CD14-positive monocyte (primary cell): Measurements from ENCODE around the gene MISFA. TPM values are rescaled to one million over a fixed set of nuclear protein-coding genes. Genes with fewer than 3 reads are reported as not detected.

ENCODE experiments used
- DNase-seq, 3 donors: peaks; one replicate each; pipeline ENCODE4 v3.0.0-alpha.2; 2011 to 2022
- H2AFZ ChIP-seq: 2 replicates; pipeline ENCODE4 v1.6.0; 2012; ENCODE audit warnings: mild to moderate bottlenecking, low read depth, low read length, inconsistent platforms; ENCODE audit not compliant: insufficient read depth, poor library complexity, severe bottlenecking
- H3K27ac ChIP-seq, 2 donors: 1 replicate in 1 of 2; 2 replicates in 1 of 2; pipeline ENCODE4 v1.5.1; 2012 to 2013; ENCODE audit warnings: low read length in 2 of 2, control low read depth in 1 of 2, inconsistent platforms in 1 of 2, low read depth in 1 of 2, mild to moderate bottlenecking in 1 of 2
- H3K27me3 ChIP-seq, 2 donors: one replicate each; pipeline versions ENCODE4 v1.6.0 to v1.6.1; 2011 to 2013; ENCODE audit warnings: low read length in 2 of 2; ENCODE audit not compliant: control insufficient read depth in 2 of 2, insufficient read depth in 2 of 2
- H3K36me3 ChIP-seq, 2 donors: replicated peaks in 1 of 2; 1 replicate in 1 of 2; 2 replicates in 1 of 2; pipeline versions ENCODE4 v1.5.1 to v1.6.1; 2012 to 2013; ENCODE audit warnings: low read length in 2 of 2, control low read depth in 1 of 2, inconsistent platforms in 1 of 2, mild to moderate bottlenecking in 1 of 2; ENCODE audit not compliant: insufficient read depth in 2 of 2, control insufficient read depth in 1 of 2
- H3K4me1 ChIP-seq, 2 donors: 1 replicate in 1 of 2; 2 replicates in 1 of 2; pipeline versions ENCODE4 v1.5.1 to v1.6.1; 2012 to 2013; ENCODE audit warnings: low read length in 2 of 2, control low read depth in 1 of 2, inconsistent platforms in 1 of 2, mild to moderate bottlenecking in 1 of 2, moderate library complexity in 1 of 2; ENCODE audit not compliant: insufficient read depth in 2 of 2, control insufficient read depth in 1 of 2
- H3K4me2 ChIP-seq: replicated peaks from 2 replicates; pipeline ENCODE3; 2012; ENCODE audit warnings: low read length, moderate library complexity, mild to moderate bottlenecking; ENCODE audit not compliant: poor library complexity, severe bottlenecking; ENCODE audit errors: extremely low read depth
- H3K4me3 ChIP-seq, 3 experiments: fragments of 200-600 bp in 1 of 3; sonication (generic) in 1 of 3; replicated peaks in 1 of 3; 1 replicate in 2 of 3; 2 replicates in 1 of 3; pipeline ENCODE4 v1.5.1; 2011 to 2013; ENCODE audit warnings: low read length in 3 of 3, mild to moderate bottlenecking in 3 of 3, control low read depth in 2 of 3, low read depth in 2 of 3, inconsistent platforms in 1 of 3, moderate library complexity in 1 of 3
- H3K79me2 ChIP-seq: 2 replicates; pipeline ENCODE4 v1.6.0; 2012; ENCODE audit warnings: mild to moderate bottlenecking, control low read depth, inconsistent platforms, low read length, moderate library complexity; ENCODE audit not compliant: insufficient read depth
- H3K9ac ChIP-seq: 2 replicates; pipeline ENCODE4 v1.6.0; 2017; ENCODE audit warnings: low read length, mild to moderate bottlenecking; ENCODE audit not compliant: insufficient read depth, poor library complexity, severe bottlenecking
- H3K9me3 ChIP-seq, 2 donors: replicated peaks in 1 of 2; 1 replicate in 1 of 2; 2 replicates in 1 of 2; pipeline versions ENCODE4 v1.5.1 to v1.6.1; 2012 to 2013; ENCODE audit warnings: low read length in 2 of 2, control low read depth in 1 of 2; ENCODE audit not compliant: control insufficient read depth in 1 of 2, insufficient read depth in 1 of 2
- H4K20me1 ChIP-seq: 2 replicates; pipeline ENCODE4 v1.6.0; 2012; ENCODE audit warnings: mild to moderate bottlenecking, low read length, control low read depth, moderate library complexity; ENCODE audit not compliant: insufficient read depth
- H3K27ac Mint-ChIP-seq, 7 donors: one replicate each; pipeline ENCODE4 v1.8.0; 2020; ENCODE audit warnings: mild to moderate bottlenecking in 7 of 7, mixed read lengths in 7 of 7, moderate library complexity in 6 of 7, inconsistent platforms in 2 of 7
- H3K27me3 Mint-ChIP-seq, 3 donors: one replicate each; pipeline ENCODE4 v1.8.0; 2021 to 2022; ENCODE audit warnings: low read depth in 3 of 3, mild to moderate bottlenecking in 3 of 3, mixed read lengths in 3 of 3, moderate library complexity in 3 of 3, inconsistent platforms in 1 of 3
- H3K36me3 Mint-ChIP-seq, 2 donors: one replicate each; pipeline ENCODE4 v1.8.0; 2020; ENCODE audit warnings: mixed read lengths in 2 of 2, inconsistent platforms in 1 of 2, mild to moderate bottlenecking in 1 of 2
- H3K4me1 Mint-ChIP-seq: one replicate; pipeline ENCODE4 v1.8.0; 2020; ENCODE audit warnings: mild to moderate bottlenecking, mixed read lengths
- H3K4me3 Mint-ChIP-seq, 2 donors: one replicate each; pipeline ENCODE4 v1.8.0; 2020; ENCODE audit warnings: mild to moderate bottlenecking in 2 of 2, mixed read lengths in 2 of 2, moderate library complexity in 1 of 2
- H3K9me3 Mint-ChIP-seq, 7 donors: one replicate each; pipeline ENCODE4 v1.8.0; 2020 to 2022; ENCODE audit warnings: mixed read lengths in 7 of 7, mild to moderate bottlenecking in 6 of 7, moderate library complexity in 6 of 7, inconsistent platforms in 2 of 7
- WGBS: methylation state at CpG from one replicate; pipeline ENCODE4 v1.1.5; 2013; ENCODE audit warnings: missing lambda C conversion rate; ENCODE audit not compliant: insufficient coverage; 5-methylcytosine and 5-hydroxymethylcytosine counted together
- intact Hi-C, 2 donors: fragments of 100-400 bp; cut with micrococcal nuclease; formaldehyde crosslinking; loops; one replicate each; pipeline versions ENCODE4 v1.15.0 to v1.15.1; 2023
- polyA plus RNA-seq, 3 donors: library from polyadenylated mRNA; depleted of rRNA in 1 of 3; unstranded in 2 of 3; stranded (reverse) in 1 of 3; fragments of 300-500 nt in 2 of 3; fragments of >200 nt in 1 of 3; fragmentation: Illumina TruSeq in 2 of 3; gene quantifications; 1 replicate in 2 of 3; 2 replicates in 1 of 3; pipeline ENCODE4 v1.2.3, GENCODE V29; 2012 to 2021
- TF ChIP-seq, protein P1 (sequence below): fragments of 200-600 bp; IDR thresholded peaks from one replicate; pipeline ENCODE4 v1.8.0; 2022; ENCODE audit warnings: antibody characterized with exemption, mild to moderate bottlenecking

MISFA gene
- polyA plus RNA-seq, 3 donors, result 0.43 TPM; not detected in 2

DNA sequence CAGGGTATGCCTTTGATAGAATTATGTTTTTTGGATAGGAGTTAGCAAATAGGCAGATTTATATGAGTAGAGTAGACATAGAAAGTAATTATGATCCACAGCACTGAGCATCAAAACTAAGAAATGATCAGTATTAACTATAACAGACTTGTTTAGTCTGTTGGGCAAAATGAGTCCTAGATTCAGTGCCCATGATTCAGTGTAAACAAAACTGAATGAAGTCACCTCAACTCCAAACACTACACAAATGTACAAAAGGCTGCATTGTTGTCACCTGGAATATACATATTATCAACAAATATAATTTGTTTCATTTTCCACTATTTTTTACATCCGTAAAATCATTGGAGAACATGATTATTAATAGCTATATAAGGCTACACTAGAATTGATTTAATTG, 17.8 kb upstream of the MISFA start:
- H3K36me3 ChIP-seq, result peaks cover 6 to 32% of the 10 kb centered on the region in 2 donors
- intact Hi-C loops, result no loop called here
- no peak overlapping the region for H3K27ac ChIP-seq
- Mint-ChIP-seq H3K9me3 (no peaks in the 10 kb centered on the region), H3K4me3 (no peak overlapping the region), H3K36me3 (peaks cover 17 to 40% of the 10 kb centered on the region in 2 donors), H3K4me1 (peaks cover 3% of the 10 kb centered on the region), H3K27me3 (no peaks in the 10 kb centered on the region), H3K27ac (peak overlapping the region in 1 of 7 donors; percentile 9)
- H3K9me3 ChIP-seq, result no peaks in the 10 kb centered on the region
- no peak overlapping the region for H3K4me3 ChIP-seq
- H3K4me1 ChIP-seq, result no peaks in the 10 kb centered on the region
- TF ChIP-seq, protein P1, sequence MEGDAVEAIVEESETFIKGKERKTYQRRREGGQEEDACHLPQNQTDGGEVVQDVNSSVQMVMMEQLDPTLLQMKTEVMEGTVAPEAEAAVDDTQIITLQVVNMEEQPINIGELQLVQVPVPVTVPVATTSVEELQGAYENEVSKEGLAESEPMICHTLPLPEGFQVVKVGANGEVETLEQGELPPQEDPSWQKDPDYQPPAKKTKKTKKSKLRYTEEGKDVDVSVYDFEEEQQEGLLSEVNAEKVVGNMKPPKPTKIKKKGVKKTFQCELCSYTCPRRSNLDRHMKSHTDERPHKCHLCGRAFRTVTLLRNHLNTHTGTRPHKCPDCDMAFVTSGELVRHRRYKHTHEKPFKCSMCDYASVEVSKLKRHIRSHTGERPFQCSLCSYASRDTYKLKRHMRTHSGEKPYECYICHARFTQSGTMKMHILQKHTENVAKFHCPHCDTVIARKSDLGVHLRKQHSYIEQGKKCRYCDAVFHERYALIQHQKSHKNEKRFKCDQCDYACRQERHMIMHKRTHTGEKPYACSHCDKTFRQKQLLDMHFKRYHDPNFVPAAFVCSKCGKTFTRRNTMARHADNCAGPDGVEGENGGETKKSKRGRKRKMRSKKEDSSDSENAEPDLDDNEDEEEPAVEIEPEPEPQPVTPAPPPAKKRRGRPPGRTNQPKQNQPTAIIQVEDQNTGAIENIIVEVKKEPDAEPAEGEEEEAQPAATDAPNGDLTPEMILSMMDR, result no peak
- no peaks in the 10 kb centered on the region for H4K20me1 ChIP-seq
- H2AFZ ChIP-seq, result no peak overlapping the region
- no peak overlapping the region for H3K4me2 ChIP-seq
- H3K27me3 ChIP-seq, result no peaks in the 10 kb centered on the region
- DNase-seq, result no peak
- H3K79me2 ChIP-seq, result peaks cover 6% of the 10 kb centered on the region
- no peak overlapping the region for H3K9ac ChIP-seq
- WGBS, result no CpG with 5 or more reads among the region's 1 CpG

DNA sequence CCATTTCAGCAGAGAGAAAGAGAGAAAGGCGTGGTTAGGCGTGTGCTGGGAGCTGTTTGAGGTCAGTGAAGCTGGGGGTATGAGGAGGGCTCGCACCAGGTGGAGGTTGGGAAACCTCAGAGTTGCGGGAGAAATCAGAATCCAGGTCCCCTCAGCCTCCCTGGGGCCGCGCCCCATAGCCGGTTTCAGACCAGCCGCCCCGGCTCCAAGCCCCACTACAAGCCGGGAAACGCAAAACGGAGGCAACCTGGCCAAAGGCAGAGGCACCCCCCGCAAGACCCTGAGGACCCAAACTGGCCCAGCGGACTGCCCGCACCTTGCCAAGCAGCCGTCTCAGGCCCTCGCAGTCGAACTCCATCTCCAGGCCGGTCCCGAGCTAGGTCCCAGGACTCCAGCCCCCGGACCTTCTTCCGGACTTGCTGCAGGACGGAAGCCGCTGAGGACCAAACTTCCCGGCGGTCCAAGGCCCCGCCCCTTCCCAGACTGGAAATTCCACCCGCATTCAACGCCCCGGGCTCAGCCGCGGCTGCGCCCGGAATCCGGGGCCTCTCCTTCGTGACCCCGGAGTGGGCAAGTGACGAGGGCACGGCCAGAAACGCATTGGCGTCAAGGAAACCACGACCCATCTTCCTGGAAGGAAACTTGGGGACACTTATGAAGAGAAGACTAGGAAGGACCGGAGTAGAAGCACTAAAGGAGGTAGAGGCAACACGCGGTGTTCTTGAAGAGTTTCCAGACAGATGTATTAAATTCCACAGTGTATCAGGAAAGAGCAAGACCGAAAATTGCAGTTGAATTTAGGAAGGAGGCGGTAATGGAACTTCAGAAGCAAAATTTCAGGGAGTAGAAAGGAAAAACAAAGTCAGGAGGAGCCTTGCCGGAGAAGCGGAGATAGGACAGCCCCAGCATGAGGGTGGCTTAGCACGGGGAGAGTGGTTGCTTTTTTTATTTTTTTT, 11.0 kb upstream of the MISFA start, which contains the start of gene UEVLD:
UEVLD (minus strand) TSS at position 438 of the 956 bp plus-strand sequence; CDS start at position 358, 80 bp downstream.
- no peaks in the 10 kb centered on the region for H3K27me3 Mint-ChIP-seq
- no peaks in the 10 kb centered on the region for H3K27me3 ChIP-seq
- peak within 1 kb of the TSS; percentile 96 for H2AFZ ChIP-seq
- H3K27ac Mint-ChIP-seq, result no peak within 1 kb of the TSS
- H3K4me1 ChIP-seq, result peaks cover 21 to 22% of the 10 kb centered on the region in 2 donors
- no peaks in the 10 kb centered on the region for H4K20me1 ChIP-seq
- peaks cover 7% of the 10 kb centered on the region for H3K4me1 Mint-ChIP-seq
- H3K4me3 ChIP-seq, result peak within 1 kb of the TSS; percentile 81 to 92 (median 90)
- peak within 1 kb of the TSS; percentile 85 for H3K4me2 ChIP-seq
- peak within 1 kb of the TSS; percentile 88 for H3K9ac ChIP-seq
- H3K36me3 Mint-ChIP-seq, result peaks cover 0 to 7% of the 10 kb centered on the region in 2 donors
- peak; percentile 56 to 92 (median 65) for DNase-seq
- peaks cover 31% of the 10 kb centered on the region for H3K79me2 ChIP-seq
- no peaks in the 10 kb centered on the region for H3K36me3 ChIP-seq
- intact Hi-C loops, result loop anchor here in 1 of 2 donors (5.0 kb wide), 1 partner anchor 44 kb away; the partner anchor contains the start of gene SPTY2D1
- H3K9me3 Mint-ChIP-seq, result no peaks in the 10 kb centered on the region
- H3K9me3 ChIP-seq, result no peaks in the 10 kb centered on the region
- WGBS, result 2% methylated on average over 50 of the region's 50 CpGs
- peak within 1 kb of the TSS; percentile 10 to 85 for H3K27ac ChIP-seq
- TF ChIP-seq, protein P1, result no peak
- no peak within 1 kb of the TSS for H3K4me3 Mint-ChIP-seq
